Suprapubic skin (tissue), 4 donors: ENCODE data around the gene TUBG2. TPM values are rescaled to one million over a fixed set of nuclear protein-coding genes. Genes with fewer than 3 reads are reported as not detected.

Experiments used
- DNase-seq, 2 donors: peaks; one replicate each; pipeline ENCODE4 v3.0.0-alpha.2; 2019; ENCODE audit warnings: low spot score in 2 of 2
- H3K27ac ChIP-seq: fragments of 200-600 bp; sonication (generic); one replicate; pipeline ENCODE4 v1.5.1; 2019
- H3K27me3 ChIP-seq: fragments of 200-600 bp; sonication (generic); one replicate; pipeline ENCODE4 v1.5.1; 2019
- H3K36me3 ChIP-seq: fragments of 200-600 bp; sonication (generic); one replicate; pipeline ENCODE4 v1.5.1; 2019
- H3K4me1 ChIP-seq: fragments of 200-600 bp; sonication (generic); one replicate; pipeline ENCODE4 v1.5.1; 2019
- H3K4me3 ChIP-seq: fragments of 200-600 bp; sonication (generic); one replicate; pipeline ENCODE4 v1.5.1; 2019; ENCODE audit warnings: mild to moderate bottlenecking
- H3K9me3 ChIP-seq: fragments of 200-600 bp; sonication (generic); one replicate; pipeline ENCODE4 v1.5.1; 2019
- EP300 ChIP-seq: sonication (generic); formaldehyde crosslinking; IDR thresholded peaks from one replicate; pipeline ENCODE4 v1.6.1; 2017; ENCODE audit warnings: antibody characterized with exemption
- POLR2A ChIP-seq, 2 donors: fragments of 450-650 bp; IDR thresholded peaks; one replicate each; pipeline ENCODE4 v1.6.1; 2017; ENCODE audit warnings: antibody characterized with exemption in 2 of 2, mild to moderate bottlenecking in 2 of 2, moderate library complexity in 2 of 2
- POLR2AphosphoS5 ChIP-seq, 3 donors: sonication (generic); formaldehyde crosslinking; IDR thresholded peaks; one replicate each; pipeline ENCODE4 v1.6.1; 2017; ENCODE audit warnings: antibody characterized with exemption in 3 of 3
- WGBS: methylation state at CpG from one replicate; pipeline ENCODE4 v1.1.5; 2018; 5-methylcytosine and 5-hydroxymethylcytosine counted together
- total RNA-seq, 4 donors: library from RNA; depleted of rRNA; stranded (reverse); fragments of >200 nt; gene quantifications; one replicate each; pipeline ENCODE4 v1.1.0, GENCODE V29; 2016
- TF ChIP-seq, protein P1 (sequence below), 2 donors: fragments of 200-600 bp in 1 of 2; fragments of 450-650 bp in 1 of 2; sonication (generic) in 1 of 2; IDR thresholded peaks; one replicate each; pipeline ENCODE4 v1.5.1; 2016 to 2019; ENCODE audit warnings: antibody characterized with exemption in 2 of 2, mild to moderate bottlenecking in 1 of 2, moderate library complexity in 1 of 2

Gene TUBG2
- total RNA-seq, 4 donors from 2014 or later = 10.9 to 32.3 (median 12.7) TPM

GRCh38 chr17:42674755-42675347, 15.8 kb downstream of the TUBG2 start:
- Histone ChIP-seq H3K27ac (peak overlapping the region; percentile 96), H3K36me3 (peaks cover 29% of the 10 kb centered on the region), H3K4me3 (peak overlapping the region; percentile 84), H3K4me1 (peaks cover 83% of the 10 kb centered on the region), H3K27me3 (no peaks in the 10 kb centered on the region), H3K9me3 (no peaks in the 10 kb centered on the region)
- peak in 1 of 2 donors; percentile 69 for DNase-seq
- TF ChIP-seq EP300 = no peak
- TF ChIP-seq, protein P1, sequence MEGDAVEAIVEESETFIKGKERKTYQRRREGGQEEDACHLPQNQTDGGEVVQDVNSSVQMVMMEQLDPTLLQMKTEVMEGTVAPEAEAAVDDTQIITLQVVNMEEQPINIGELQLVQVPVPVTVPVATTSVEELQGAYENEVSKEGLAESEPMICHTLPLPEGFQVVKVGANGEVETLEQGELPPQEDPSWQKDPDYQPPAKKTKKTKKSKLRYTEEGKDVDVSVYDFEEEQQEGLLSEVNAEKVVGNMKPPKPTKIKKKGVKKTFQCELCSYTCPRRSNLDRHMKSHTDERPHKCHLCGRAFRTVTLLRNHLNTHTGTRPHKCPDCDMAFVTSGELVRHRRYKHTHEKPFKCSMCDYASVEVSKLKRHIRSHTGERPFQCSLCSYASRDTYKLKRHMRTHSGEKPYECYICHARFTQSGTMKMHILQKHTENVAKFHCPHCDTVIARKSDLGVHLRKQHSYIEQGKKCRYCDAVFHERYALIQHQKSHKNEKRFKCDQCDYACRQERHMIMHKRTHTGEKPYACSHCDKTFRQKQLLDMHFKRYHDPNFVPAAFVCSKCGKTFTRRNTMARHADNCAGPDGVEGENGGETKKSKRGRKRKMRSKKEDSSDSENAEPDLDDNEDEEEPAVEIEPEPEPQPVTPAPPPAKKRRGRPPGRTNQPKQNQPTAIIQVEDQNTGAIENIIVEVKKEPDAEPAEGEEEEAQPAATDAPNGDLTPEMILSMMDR (IDR thresholded peaks at IDR 0.05) = no peak
- no peak for TF ChIP-seq POLR2AphosphoS5 (IDR thresholded peaks at IDR 0.05)
- no peak for TF ChIP-seq POLR2A (IDR thresholded peaks at IDR 0.05)
- 20% methylated on average over 9 of the region's 9 CpGs for WGBS

DNA sequence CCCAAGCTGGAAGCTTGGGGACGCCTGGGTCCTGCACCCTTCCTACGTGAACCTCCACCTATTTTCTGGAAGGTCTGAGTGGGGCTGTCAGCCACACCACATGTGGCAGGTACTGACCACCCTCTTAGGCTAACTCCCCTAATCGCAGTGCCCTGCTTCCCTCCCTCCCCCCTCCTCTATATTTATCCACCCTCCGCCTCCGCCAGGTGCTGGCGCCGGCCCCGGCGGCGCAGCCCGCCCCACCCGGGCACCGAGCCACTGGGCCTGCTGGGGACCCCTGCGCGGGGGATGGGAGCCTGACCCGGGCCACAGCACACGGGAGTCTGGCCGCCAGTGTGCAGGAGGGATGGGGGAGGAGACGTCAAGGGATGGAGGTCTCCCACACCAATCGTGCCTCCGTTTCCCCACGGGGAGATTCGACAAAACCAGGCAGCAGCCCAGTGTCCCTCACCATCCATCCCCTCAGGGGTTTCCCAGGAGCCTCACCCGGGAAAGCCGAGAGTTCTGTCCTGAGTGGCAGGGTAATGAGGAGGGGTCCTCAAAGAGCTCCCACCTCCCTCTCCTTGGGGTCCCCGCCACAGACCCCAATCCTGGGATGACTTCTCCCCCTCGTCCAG, 16.4 kb downstream of the TUBG2 start:
- 8% methylated on average over 4 of the region's 27 CpGs for WGBS
- peak in 1 of 2 donors; percentile 71 for DNase-seq
- Histone ChIP-seq H3K27me3 (no peaks in the 10 kb centered on the region), H3K4me3 (peak overlapping the region; percentile 84), H3K27ac (peak overlapping the region; percentile 96), H3K36me3 (peaks cover 24% of the 10 kb centered on the region), H3K4me1 (peaks cover 85% of the 10 kb centered on the region), H3K9me3 (no peaks in the 10 kb centered on the region)
- TF ChIP-seq POLR2A (IDR thresholded peaks at IDR 0.05) = no peak
- no peak for TF ChIP-seq EP300
- no peak for TF ChIP-seq POLR2AphosphoS5 (IDR thresholded peaks at IDR 0.05)
- TF ChIP-seq, protein P1 (IDR thresholded peaks at IDR 0.05) = no peak

GRCh38 chr17:42675965-42676423, 16.9 kb downstream of the TUBG2 start:
- Histone ChIP-seq H3K9me3 (no peaks in the 10 kb centered on the region), H3K4me3 (peak overlapping the region; percentile 84), H3K27me3 (no peaks in the 10 kb centered on the region), H3K27ac (peak overlapping the region; percentile 96), H3K36me3 (peaks cover 19% of the 10 kb centered on the region), H3K4me1 (peaks cover 83% of the 10 kb centered on the region)
- 0% methylated on average over 31 of the region's 43 CpGs for WGBS
- TF ChIP-seq EP300 (no peak), POLR2AphosphoS5 (IDR thresholded peaks at IDR 0.05) (peak in 2 of 3 donors; percentile 22 to 46)
- DNase-seq = peak in 1 of 2 donors; percentile 87

GRCh38 chr17:42676424-42677011, 17.4 kb downstream of the TUBG2 start, which contains the start of gene PLEKHH3:
Gene PLEKHH3, minus strand, starts transcription at chr17:42676994. Its CDS starts 431 bp downstream, at chr17:42676563.
- peak in 1 of 2 donors; percentile 79 for DNase-seq
- Histone ChIP-seq H3K36me3 (peaks cover 13% of the 10 kb centered on the region), H3K27me3 (no peaks in the 10 kb centered on the region), H3K9me3 (no peaks in the 10 kb centered on the region), H3K4me1 (peaks cover 81% of the 10 kb centered on the region), H3K27ac (peak within 1 kb of the TSS; percentile 96), H3K4me3 (peak within 1 kb of the TSS; percentile 84)
- TF ChIP-seq EP300 (no peak), POLR2AphosphoS5 (IDR thresholded peaks at IDR 0.05) (no peak), POLR2A (IDR thresholded peaks at IDR 0.05) (no peak)
- TF ChIP-seq, protein P1 (IDR thresholded peaks at IDR 0.05) = no peak
- 1% methylated on average over 34 of the region's 51 CpGs for WGBS

- H3K4me1 ChIP-seq = peaks cover 79% of the 10 kb centered on the region
- no peaks in the 10 kb centered on the region for H3K9me3 ChIP-seq
- H3K4me3 ChIP-seq = peak overlapping the region; percentile 84
- 3% methylated on average over 12 of the region's 33 CpGs for WGBS
- peak overlapping the region; percentile 96 for H3K27ac ChIP-seq
- peaks cover 6% of the 10 kb centered on the region for H3K36me3 ChIP-seq
- peak; percentile 100 for DNase-seq
- no peaks in the 10 kb centered on the region for H3K27me3 ChIP-seq
- TF ChIP-seq POLR2AphosphoS5 (IDR thresholded peaks at IDR 0.05) (peak in 1 of 3 donors; percentile 78), EP300 (no peak)
These were observed 18.2 kb downstream of the TUBG2 start for GRCh38 chr17:42677012-42677857.
